HG03439 (cell line): Measurements from ENCODE around the gene TOB2.

Source experiments
- ATAC-seq: cut with Tn5 transposase; IDR thresholded peaks from one replicate; pipeline ENCODE4 v1.9.1; 2021; ENCODE audit warnings: mild to moderate bottlenecking, moderate library complexity; ENCODE audit not compliant: unreplicated experiment

TOB2 gene

GRCh38 chr22:41395531-41396240, 50.9 kb downstream of the TOB2 start:
- ATAC-seq = no peak

GRCh38 chr22:41394012-41394356, 52.6 kb downstream of the TOB2 start:
- no peak for ATAC-seq

GRCh38 chr22:41387341-41387740, 59.3 kb downstream of the TOB2 start:
- ATAC-seq = no peak

GRCh38 chr22:41384128-41384527, 62.5 kb downstream of the TOB2 start:
- ATAC-seq = no peak
